NCI-H1436 treated with DMSO at 0.1 percent for 48 hours (cell line): ENCODE data around the gene DPH6.
"Not testable (repeated sequence)": the region's sequence is repeated elsewhere in the genome, so short reads cannot be mapped to it uniquely, and the experiment has no call there.

ENCODE experiments used
- DNase-seq: peaks from one replicate; lab custom pipeline; 2025; lab: John Stamatoyannopoulos, UW

The DPH6 gene

GRCh38 chr15:35485411-35485810, 60.6 kb downstream of the DPH6 start:
- DNase-seq = no peak

GRCh38 chr15:35484231-35484945, 61.6 kb downstream of the DPH6 start:
- no peak for DNase-seq

- DNase-seq = no peak
Measured at GRCh38 chr15:35481992-35482391, 64.0 kb downstream of the DPH6 start.

DNA sequence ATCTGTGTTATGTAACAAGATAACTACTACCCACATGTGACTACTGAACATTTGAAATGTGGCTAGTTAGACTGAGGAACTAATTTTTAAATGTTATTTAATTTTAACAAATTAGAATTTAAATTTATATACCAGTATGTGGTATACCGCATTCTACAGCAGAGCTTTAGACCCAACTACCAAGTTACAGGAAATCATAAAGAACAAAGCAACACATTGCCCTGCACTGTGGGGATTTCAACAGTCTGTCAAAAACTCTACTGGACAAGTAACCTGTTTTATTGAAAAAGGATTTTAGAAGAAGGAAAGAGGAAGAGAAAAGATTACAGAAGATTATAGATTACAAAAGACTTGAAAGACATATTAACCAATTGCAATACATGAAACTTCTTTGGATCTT, 64.9 kb downstream of the DPH6 start:
- no peak for DNase-seq

DNA sequence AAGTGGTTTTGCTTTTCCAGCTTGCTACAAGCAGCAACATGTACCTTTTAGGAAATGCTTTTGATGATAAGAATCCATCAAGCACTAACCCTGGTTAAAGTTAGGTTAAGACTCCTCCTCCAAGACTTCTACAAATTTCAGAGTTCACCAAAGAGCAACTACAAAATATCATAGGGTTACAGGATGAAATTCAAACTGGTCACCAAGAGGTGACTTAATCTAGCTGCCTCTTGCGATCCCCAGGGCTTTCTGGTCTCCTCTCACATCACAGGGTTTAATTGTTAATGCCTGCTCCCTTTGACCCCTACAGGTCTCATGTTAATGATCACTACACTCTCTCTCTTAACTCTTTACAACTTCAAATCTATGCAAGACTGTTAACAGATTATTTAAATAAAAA, 66.5 kb downstream of the DPH6 start:
- DNase-seq = no peak

DNA sequence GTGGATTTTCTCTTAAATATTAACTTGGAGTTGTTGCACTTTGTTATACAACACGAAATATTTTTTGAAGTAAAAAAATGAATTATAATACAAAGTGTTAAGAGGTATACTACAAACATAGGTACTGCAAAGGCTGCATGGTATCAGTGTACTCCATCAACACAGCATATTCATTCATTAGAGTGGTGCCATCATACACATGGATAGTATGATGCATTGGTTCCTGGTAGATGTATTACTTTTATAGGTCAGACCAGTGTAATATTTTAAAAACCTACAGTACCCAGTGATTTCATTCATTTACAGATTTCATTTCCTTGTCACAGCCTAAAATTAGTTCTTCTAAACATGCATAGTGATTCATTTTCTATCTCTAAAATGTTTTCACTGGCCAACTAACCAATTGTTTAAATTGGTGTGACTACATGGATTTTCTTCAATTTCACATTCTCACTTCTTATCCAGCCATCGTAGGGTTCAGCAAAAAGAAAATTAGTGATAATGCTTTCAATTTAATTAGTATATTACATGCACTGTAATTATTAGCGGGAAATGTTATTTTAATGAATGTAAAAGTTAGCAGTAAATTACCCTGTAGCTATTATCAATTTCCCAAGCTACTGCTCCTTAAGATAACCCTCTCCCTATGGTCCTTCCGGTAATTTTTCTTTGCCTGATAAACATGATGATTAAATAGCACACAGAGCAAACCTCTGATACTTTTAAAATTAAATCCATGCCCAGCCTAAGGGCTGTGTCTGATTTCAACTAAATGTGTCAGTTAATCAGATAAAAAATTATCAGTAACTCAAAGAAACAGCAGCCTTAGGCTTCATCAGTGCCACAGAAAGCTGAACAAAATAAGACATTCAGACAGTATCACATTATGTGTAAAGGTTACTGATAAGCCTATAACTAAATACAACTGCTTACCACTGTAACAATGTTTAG, 68.4 kb downstream of the DPH6 start:
- DNase-seq = no peak

DNA sequence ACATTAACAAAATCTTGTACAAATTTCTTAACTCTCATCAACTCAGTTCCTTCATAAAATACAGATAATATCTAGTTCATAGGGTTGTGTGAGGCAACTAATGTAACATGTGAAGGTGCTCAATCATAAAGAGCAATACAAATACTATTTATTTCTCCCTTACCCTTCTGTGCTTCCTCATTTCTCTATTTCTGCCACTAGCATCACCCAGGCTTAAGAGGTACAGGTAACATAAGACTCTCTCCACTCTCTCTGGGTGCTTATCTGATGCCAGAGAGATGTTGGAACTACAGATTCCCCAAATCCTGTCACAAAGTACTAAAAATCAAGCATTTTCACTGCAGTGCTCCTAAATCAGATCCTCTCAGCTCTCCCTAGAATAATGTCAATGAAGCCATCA, 74.9 kb downstream of the DPH6 start:
- no peak for DNase-seq

DNA sequence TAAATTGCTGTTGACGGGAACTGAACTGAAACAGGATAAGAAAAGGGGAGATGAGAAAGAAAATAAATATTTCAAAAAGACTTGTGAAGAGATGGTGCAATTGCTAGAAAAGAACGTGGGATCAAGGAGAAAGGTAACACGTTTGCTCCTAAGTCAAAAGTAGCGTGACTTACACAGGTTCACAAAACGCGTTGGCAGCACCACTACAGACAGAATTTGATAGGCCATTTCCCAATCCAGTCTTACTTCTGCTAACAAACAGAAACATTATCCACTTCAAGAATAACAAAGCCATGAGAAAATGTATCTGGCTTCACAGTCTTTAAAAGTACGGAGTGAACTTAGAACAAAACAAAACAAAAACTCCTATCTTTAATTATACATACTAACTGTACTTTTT, 75.5 kb downstream of the DPH6 start:
- no peak for DNase-seq

DNA sequence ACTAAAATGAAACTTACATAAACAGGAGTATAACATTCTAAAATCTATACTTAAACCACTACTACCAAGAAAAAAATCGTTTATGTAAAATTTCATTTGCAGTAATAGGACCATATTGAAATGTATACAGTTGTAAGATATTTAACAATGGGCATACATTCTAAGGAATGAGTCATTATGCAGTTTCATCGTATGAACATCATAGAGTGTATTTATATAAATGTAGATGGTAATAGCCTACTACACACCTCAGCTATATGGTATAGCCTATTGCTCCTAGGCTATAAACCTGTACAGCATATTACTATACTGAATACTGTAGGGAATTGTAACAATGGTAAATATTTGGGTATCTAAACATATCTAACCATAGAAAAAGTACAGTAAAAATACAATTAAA, 79.5 kb downstream of the DPH6 start:
- DNase-seq = no peak

GRCh38 chr15:35465783-35466182, 80.2 kb downstream of the DPH6 start:
- no peak for DNase-seq

DNA sequence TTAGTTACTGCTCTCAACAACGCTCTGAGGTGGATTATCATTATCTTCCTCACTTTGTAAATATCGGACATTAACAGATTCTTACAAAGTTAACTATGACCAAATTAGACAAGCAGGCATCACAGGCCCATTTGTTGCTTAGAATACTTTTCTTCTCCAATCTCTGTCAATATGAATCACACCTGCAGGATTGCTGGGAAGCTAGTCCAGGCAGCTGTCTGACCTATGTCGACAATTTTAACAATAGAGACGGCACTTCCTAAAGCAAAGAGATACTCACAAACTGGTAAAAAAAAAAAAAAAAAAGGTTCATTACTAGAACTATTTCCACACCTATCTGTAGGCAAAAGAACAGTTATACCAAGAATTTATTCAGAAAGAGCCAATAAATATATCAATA, 85.3 kb downstream of the DPH6 start:
- no peak for DNase-seq

DNA sequence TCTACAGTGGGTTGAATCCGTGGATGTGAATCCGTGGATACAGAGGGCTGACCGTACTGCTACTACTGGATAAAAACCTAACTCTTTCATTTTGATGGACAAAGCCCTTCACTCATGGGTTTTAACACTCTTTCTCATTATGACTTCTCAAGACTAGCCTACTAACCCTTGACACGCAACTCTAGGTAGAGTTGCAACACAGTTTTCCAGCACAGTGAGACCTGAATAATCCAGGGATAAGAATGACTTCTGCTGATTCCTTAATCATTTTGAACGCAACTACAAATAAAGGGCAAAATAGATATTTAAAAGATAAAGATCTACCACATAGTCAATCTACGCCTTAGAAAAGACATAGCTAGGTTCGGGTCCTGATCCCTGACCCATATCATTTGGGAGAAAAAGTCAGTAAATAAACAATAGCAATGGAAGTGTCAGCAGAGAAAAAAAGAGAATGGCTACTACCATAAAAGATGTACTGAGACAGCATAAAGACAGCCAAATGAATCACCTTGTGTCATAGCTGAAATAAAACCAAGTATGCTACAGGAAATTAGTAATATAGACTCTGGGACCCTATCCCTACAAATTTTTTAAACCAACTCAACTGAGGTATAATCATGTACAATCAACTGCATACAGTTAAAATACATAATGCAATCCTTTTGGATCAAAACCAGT, 87.6 kb downstream of the DPH6 start:
- no peak for DNase-seq

- DNase-seq = no peak
Measured at GRCh38 chr15:35455201-35455600, 90.8 kb downstream of the DPH6 start.

DNA sequence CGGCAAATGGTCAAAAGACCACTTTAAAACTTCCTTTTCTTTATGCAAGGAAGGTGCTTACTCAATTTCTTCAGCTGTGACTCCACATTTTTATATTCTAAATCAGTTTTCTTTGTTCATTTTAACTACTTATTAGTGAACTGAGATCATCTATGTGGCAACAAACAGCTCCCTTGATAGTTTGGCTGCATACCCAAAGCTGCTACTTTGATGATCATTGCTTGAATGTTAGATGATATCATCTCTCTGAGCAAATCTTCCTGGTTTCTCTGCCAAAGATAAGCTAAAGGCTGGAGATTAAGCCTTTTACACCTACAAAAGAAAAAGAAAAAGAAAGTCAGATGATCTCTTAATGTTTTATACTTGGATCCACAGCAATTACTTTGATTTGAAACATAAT, 95.5 kb downstream of the DPH6 start:
- DNase-seq = no peak

DNA sequence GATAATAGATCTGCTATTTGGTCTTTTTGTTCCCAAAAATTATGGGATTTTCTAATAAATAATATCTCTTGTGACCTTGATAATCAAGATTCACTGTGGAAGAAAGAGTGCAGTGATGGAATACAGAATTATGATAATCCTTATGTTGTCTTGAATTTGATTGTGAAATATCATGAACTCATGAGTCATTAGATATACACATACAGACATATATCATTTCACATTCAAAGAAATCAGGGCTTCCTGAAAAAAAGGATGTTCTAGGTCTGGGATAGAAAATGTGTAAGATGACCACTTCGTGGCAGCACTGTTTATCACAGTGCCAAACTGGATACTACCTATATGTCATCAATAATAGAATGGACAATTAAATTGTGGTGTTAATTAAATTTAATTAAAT, 97.7 kb downstream of the DPH6 start:
- no peak for DNase-seq

DNA sequence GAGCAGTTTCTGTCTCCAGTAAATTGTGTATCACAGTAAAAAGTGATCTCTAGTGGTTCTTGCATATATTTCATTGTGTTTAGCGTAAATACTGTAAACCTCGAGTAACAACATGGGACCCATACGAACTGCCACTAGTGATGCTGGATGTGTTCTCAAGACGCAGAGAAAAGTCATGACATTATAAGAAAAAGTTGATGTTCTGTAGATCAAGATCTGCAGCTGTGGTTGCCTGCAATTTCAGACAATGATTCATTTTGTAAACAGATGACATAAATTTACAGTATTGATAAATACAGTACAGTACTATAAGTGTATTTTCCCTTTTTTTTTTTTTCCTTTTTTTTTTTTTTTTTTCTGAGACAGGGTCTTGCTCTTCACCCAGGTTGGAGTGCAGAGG, 100.1 kb downstream of the DPH6 start:
- DNase-seq = no peak

DNA sequence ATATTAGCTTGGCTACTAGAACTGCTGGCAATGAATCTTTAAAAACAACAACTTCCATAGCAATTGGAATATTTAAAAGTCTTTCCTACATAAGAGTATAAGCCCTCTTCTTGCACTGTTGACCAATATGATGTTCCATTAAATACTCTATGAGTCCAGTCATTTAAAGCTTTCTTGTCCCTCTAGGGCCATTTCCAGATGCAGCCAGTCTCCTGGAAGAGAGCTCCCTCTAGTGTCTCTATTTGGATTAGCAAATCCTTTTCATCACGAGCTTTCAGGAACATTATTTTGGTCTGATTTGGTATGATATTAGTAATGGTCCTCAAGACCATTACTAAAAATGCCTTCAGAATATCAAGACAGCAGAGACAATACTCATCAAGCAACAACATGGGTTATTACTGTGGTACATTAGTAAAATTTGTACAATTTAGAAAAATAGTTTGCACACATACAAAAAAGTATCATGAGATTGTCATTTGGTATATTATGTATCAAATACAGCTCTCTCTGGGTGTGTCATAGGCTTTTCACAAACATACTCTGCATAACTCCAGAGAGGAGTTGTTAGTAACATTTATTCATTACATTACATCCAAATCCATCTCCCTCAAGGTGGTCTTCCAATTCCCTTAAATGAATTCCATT, 101.3 kb downstream of the DPH6 start:
- DNase-seq = no peak

DNA sequence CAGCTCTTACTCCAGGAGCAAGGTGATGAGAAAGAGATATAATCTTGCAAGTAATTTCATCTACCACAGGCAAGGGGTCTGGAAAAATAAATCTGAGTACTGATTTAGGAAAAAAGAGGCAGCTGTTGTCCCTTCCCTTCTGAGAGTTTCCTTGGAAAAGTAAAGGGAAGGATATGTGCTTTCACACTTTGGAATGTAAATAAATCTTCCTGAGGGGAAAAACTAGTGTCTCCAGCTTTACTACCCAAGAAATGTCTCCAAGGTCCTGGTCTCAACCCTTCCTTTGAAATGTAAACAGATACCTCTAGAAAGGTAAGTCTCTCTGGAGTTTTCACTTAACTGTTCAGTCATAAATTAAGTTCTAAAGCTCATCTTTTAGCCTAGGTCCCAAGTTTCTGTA, 102.6 kb downstream of the DPH6 start:
- no peak for DNase-seq

DNA sequence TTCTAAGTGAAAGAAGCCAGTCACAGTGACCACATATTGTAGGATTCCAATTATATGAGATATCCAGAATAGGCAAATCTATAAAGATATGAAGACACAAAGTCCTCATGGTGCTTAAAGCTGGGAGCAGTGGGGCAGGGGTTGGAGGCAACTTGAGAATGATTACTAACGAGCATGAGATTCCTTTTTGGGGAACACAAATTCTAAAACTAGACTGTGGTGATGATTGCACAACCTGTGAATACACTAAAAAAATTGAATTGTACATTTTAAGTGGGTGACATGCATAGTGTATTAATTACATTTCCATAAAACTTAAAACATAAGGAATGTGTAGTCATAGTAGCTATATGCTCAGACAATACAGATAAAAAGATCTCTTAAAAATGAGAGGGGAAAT, 103.2 kb downstream of the DPH6 start:
- no peak for DNase-seq

DNA sequence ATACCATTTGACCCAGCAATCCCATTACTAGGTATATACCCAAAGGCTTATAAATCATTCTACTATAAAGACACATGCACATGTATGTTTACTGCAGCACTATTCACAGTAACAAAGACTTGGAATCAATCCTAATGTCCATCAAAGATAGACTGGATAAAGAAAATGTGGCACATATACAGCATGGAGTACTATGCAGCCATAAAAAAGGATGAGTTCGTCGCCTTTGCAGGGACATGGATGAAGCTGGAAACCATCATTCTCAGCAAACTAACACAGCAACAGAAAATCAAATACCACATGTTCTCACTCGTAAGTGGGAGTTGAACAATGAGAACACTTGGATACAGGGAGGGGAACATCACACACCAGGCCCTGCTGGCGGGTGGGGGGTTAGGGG, 104.7 kb downstream of the DPH6 start:
- DNase-seq = not testable (repeated sequence)

GRCh38 chr15:35440265-35440664, 105.7 kb downstream of the DPH6 start:
- DNase-seq = no peak

- no peak for DNase-seq
Measured at GRCh38 chr15:35439291-35439690, 106.7 kb downstream of the DPH6 start.
